CD4-positive, alpha-beta T cell treated with Interleukin-21 for 1 hour (primary cell): Measurements from ENCODE around the gene CEP57L1.
"Not testable (repeated sequence)": the region's sequence is repeated elsewhere in the genome, so short reads cannot be mapped to it uniquely, and the experiment has no call there.

ENCODE experiments used
- DNase-seq: peaks from one replicate; pipeline ENCODE4 v3.0.0-alpha.2; 2020

The CEP57L1 gene

GRCh38 chr6:109179507-109179906, 84.2 kb downstream of the CEP57L1 start:
- DNase-seq, result no peak

DNA sequence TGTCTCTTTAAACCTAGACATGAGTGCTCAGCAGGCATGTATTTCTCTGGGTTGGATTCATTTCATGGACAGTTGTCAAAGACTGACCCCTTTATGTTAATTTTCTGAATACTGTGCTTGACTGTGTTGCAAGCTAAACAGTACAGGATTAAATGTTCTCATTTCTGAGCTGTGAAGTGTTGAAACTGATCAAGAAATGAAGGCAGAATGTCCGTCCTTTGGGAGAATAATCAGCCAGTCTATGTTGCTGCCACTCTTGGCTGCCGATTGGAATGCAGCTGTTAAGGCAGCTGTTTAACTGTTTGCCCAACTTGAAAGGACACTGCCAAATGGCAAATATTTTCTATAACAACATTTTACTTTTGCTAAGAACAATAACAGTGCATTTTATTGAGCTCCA, 87.3 kb downstream of the CEP57L1 start:
- DNase-seq, result no peak

GRCh38 chr6:109183109-109183650, 87.9 kb downstream of the CEP57L1 start:
- no peak for DNase-seq

- no peak for DNase-seq
These were observed 89.3 kb downstream of the CEP57L1 start for GRCh38 chr6:109184638-109185037.

GRCh38 chr6:109186012-109186411, 90.7 kb downstream of the CEP57L1 start:
- DNase-seq, result no peak

DNA sequence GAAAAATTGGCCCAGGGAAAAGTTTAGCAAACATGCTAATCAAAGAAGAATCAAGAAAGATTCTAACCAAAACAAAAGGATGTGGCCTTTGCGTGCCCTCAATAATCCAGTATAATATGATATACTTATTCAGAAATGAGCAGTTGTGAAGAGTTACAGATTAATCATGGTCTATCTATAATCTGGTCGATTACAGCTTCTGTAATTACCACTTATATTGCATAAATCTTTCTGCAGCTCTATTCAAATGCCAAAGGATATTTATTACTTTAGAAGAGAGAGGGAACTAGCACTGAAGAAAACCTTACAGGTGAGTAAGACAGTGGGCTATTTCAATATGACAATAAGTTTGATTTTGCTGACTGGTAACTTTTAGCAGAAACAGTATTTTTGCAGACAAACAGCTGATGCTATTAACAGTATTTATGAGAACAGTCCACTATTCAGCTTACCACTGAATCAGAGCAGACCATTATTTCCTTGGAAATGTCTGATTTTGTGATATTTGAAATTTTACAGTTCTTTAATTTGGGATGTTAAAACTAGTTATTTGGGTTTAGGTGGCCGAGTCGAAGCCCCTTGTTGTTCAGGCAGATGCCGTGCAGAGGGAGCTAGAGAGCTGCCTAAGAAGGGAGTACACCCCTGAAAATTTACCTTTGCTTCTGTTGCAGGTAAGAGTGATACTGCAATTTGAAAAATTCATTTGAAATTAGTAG, 92.2 kb downstream of the CEP57L1 start:
- DNase-seq, result peak; percentile 66

- DNase-seq, result no peak
These were observed 92.8 kb downstream of the CEP57L1 start for GRCh38 chr6:109188115-109188411.

- DNase-seq, result not testable (repeated sequence)
These were observed 96.1 kb downstream of the CEP57L1 start for GRCh38 chr6:109191368-109191767.

DNA sequence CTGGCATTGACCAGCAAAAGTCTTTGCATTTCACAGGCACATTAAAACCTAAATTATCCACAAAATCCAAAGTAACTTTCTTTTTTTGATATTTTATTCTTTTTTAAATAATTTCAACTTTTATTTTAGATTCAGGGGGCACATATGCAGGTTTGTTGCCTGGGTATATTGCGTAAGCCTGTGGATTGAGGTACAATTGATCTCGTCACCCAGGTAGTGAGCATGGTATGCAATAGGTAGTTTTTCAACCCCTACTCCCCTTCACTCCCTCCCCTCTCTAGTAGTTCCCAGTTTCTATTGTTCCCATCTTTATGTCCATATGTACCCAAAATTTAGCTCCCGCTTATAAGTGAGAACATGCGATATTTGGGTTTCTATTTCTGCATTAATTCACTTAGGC, 97.6 kb downstream of the CEP57L1 start:
- DNase-seq, result no peak

- no peak for DNase-seq
These were observed 99.6 kb downstream of the CEP57L1 start for GRCh38 chr6:109194880-109195279.

DNA sequence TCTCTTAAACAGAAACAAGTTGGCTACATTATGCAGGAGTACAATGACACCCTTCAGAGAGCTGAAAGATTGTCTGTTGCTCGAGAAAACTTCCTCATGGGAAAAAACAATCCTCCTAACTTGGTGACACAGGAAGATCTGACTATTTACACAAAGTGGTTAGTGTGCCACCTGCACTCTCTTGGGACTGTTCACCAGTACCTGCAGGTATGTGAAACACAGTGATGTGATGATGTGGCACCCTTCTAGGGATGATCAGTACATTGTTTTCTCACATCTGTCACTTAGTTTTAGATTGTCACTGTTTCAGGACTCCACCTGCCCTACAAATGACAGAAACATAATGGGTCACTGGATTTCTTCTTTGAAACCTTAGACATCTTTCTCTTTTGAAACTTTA, 101.8 kb downstream of the CEP57L1 start:
- DNase-seq, result no peak

DNA sequence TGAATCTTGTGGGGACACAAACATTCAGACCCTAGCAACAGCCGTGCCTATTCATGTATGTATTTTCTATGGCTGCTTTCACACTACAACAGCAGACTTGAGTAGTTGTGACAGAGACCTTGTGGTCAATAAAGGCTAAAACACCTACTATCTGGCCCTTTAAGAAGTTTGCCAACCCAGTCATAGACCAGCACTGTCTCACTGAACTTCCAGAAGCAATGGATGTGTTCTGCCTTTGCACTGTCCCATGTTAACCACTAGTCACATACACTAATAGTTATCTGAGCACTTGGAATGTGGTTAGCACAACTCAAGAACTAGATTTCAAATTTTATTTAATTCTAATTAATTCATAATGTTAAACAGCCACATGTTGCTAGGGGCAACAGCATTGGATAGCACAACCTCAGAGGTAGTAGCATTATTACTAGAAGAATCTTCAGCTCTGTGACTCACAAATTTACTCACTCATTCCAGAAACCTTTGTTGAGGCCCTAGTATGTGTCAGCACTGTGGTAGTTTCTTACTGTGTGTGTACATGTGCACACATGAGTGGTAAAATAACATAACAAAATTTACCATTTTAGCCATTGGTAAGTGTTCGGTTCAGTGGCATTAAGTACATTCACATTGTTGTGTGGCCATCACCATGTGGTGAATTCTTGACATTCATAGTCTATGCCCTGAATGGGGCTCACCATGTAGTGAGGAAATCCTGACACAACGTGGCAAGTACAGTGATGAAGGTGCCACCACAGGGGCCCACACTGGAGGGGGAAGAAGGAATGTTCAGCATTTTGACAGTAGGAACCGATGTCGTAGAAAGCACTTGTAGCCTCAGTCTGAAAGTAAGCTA, 107.3 kb downstream of the CEP57L1 start:
- no peak for DNase-seq

DNA sequence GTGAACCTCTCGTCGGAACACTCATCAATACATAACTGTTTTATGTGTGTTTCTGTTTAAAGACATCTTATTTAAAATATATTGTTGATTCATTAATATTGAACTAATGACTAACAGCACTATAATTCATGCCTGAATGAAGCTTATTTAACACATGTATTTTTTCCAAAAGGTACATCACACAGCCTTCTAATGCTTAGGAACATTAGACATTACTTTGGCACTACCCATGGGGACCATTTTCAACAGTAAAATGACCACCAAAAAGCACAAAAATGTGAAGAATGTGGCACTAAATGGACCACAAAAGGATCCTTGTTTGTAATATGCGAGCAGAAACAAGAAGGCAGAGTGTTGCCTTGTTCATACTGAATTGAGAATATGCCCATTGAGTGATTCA, 109.2 kb downstream of the CEP57L1 start:
- no peak for DNase-seq

DNA sequence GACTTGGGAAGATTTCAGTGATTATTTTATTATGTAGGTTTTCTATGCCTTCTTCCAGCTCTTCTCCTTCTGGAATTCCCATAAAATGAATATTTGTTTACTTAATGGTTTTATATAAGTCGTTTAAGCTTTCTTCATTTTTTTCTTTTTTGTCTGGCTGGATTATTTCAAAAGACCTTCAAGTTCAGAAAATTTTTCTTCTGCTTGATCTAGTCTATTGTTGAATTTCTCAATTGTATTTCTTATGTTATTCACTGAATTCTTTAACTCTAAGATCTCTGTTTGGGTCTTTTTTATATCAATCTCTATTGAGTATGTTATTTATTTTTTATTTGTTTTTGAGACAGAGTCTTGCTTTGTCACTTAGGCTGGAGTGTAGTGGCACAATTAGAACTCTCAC, 117.4 kb downstream of the CEP57L1 start:
- no peak for DNase-seq
